ENCODE data around the gene NADSYN1.

The NADSYN1 gene

GRCh38 chr11:71423181-71423790 is 29.7 kb upstream of the NADSYN1 start:
- no peaks in the 10 kb centered on the region for H3K36me3 ChIP-seq (ENCODE audit: insufficient read depth, low read length)

GRCh38 chr11:71425409-71425808 is 27.6 kb upstream of the NADSYN1 start:
- Histone ChIP-seq H3K4me3 (ENCODE audit: low read depth in 1 of 2, low read length in 2 of 2) (no peak overlapping the region), H3K4me1 (ENCODE audit: insufficient read depth, low read length) (no peaks in the 10 kb centered on the region), H3K27ac (ENCODE audit: low read depth, low read length) (no peak overlapping the region), H3K27me3 (ENCODE audit: control insufficient read depth in 1 of 2, insufficient read depth in 2 of 2, low read length in 2 of 2) (no peaks in the 10 kb centered on the region), H3K9ac (ENCODE audit: low read length) (no peak overlapping the region), H3K9me3 (ENCODE audit: low read length) (no peaks in the 10 kb centered on the region), H3K36me3 (ENCODE audit: insufficient read depth, low read length) (no peaks in the 10 kb centered on the region)

More at GRCh38 chr11:71423181-71423790, 29.7 kb upstream of the NADSYN1 start:
- Histone ChIP-seq H3K9me3 (ENCODE audit: low read length) (no peaks in the 10 kb centered on the region), H3K9ac (ENCODE audit: low read length) (no peak overlapping the region), H3K4me3 (ENCODE audit: low read depth in 1 of 2, low read length in 2 of 2) (no peak overlapping the region), H3K4me1 (ENCODE audit: insufficient read depth, low read length) (no peaks in the 10 kb centered on the region), H3K27me3 (ENCODE audit: control insufficient read depth in 1 of 2, insufficient read depth in 2 of 2, low read length in 2 of 2) (no peaks in the 10 kb centered on the region), H3K27ac (ENCODE audit: low read depth, low read length) (no peak overlapping the region)

- Histone ChIP-seq H3K9ac (ENCODE audit: low read length) (no peak overlapping the region), H3K4me3 (ENCODE audit: low read depth in 1 of 2, low read length in 2 of 2) (no peak overlapping the region), H3K36me3 (ENCODE audit: insufficient read depth, low read length) (no peaks in the 10 kb centered on the region), H3K4me1 (ENCODE audit: insufficient read depth, low read length) (no peaks in the 10 kb centered on the region), H3K27me3 (ENCODE audit: control insufficient read depth in 1 of 2, insufficient read depth in 2 of 2, low read length in 2 of 2) (no peaks in the 10 kb centered on the region), H3K27ac (ENCODE audit: low read depth, low read length) (no peak overlapping the region), H3K9me3 (ENCODE audit: low read length) (no peaks in the 10 kb centered on the region)
Observed at GRCh38 chr11:71425860-71426259, 27.1 kb upstream of the NADSYN1 start.

GRCh38 chr11:71426413-71426812 is 26.6 kb upstream of the NADSYN1 start:
- Histone ChIP-seq H3K27me3 (ENCODE audit: control insufficient read depth in 1 of 2, insufficient read depth in 2 of 2, low read length in 2 of 2) (no peaks in the 10 kb centered on the region), H3K36me3 (ENCODE audit: insufficient read depth, low read length) (no peaks in the 10 kb centered on the region), H3K27ac (ENCODE audit: low read depth, low read length) (no peak overlapping the region), H3K9me3 (ENCODE audit: low read length) (no peaks in the 10 kb centered on the region), H3K4me3 (ENCODE audit: low read depth in 1 of 2, low read length in 2 of 2) (no peak overlapping the region), H3K4me1 (ENCODE audit: insufficient read depth, low read length) (no peaks in the 10 kb centered on the region), H3K9ac (ENCODE audit: low read length) (no peak overlapping the region)

GRCh38 chr11:71428861-71429435 is 24.1 kb upstream of the NADSYN1 start:
- no peak overlapping the region for H3K27ac ChIP-seq (ENCODE audit: low read depth, low read length)
- H3K9me3 ChIP-seq (ENCODE audit: low read length), result no peaks in the 10 kb centered on the region
- H3K4me3 ChIP-seq (ENCODE audit: low read depth in 1 of 2, low read length in 2 of 2), result no peak overlapping the region
- H3K4me1 ChIP-seq (ENCODE audit: insufficient read depth, low read length), result no peaks in the 10 kb centered on the region
- no peaks in the 10 kb centered on the region for H3K36me3 ChIP-seq (ENCODE audit: insufficient read depth, low read length)
- H3K9ac ChIP-seq (ENCODE audit: low read length), result no peak overlapping the region
- H3K27me3 ChIP-seq (ENCODE audit: control insufficient read depth in 1 of 2, insufficient read depth in 2 of 2, low read length in 2 of 2), result no peaks in the 10 kb centered on the region

GRCh38 chr11:71429701-71430100 is 23.3 kb upstream of the NADSYN1 start:
- H3K27ac ChIP-seq (ENCODE audit: low read depth, low read length), result no peak overlapping the region
- H3K4me1 ChIP-seq (ENCODE audit: insufficient read depth, low read length), result no peaks in the 10 kb centered on the region
- no peak overlapping the region for H3K4me3 ChIP-seq (ENCODE audit: low read depth in 1 of 2, low read length in 2 of 2)
- no peaks in the 10 kb centered on the region for H3K27me3 ChIP-seq (ENCODE audit: control insufficient read depth in 1 of 2, insufficient read depth in 2 of 2, low read length in 2 of 2)
- H3K9ac ChIP-seq (ENCODE audit: low read length), result no peak overlapping the region
- H3K9me3 ChIP-seq (ENCODE audit: low read length), result no peaks in the 10 kb centered on the region
- no peaks in the 10 kb centered on the region for H3K36me3 ChIP-seq (ENCODE audit: insufficient read depth, low read length)

- H3K27ac ChIP-seq (ENCODE audit: low read depth, low read length), result no peak overlapping the region
- H3K27me3 ChIP-seq (ENCODE audit: control insufficient read depth in 1 of 2, insufficient read depth in 2 of 2, low read length in 2 of 2), result no peaks in the 10 kb centered on the region
- H3K36me3 ChIP-seq (ENCODE audit: insufficient read depth, low read length), result no peaks in the 10 kb centered on the region
- H3K9me3 ChIP-seq (ENCODE audit: low read length), result no peaks in the 10 kb centered on the region
- no peak overlapping the region for H3K4me3 ChIP-seq (ENCODE audit: low read depth in 1 of 2, low read length in 2 of 2)
- no peak overlapping the region for H3K9ac ChIP-seq (ENCODE audit: low read length)
- H3K4me1 ChIP-seq (ENCODE audit: insufficient read depth, low read length), result no peaks in the 10 kb centered on the region
Observed at GRCh38 chr11:71430166-71430565, 22.8 kb upstream of the NADSYN1 start.

- H3K9me3 ChIP-seq (ENCODE audit: low read length), result no peaks in the 10 kb centered on the region
- H3K4me3 ChIP-seq (ENCODE audit: low read depth in 1 of 2, low read length in 2 of 2), result no peak overlapping the region
- H3K27ac ChIP-seq (ENCODE audit: low read depth, low read length), result no peak overlapping the region
- no peak overlapping the region for H3K9ac ChIP-seq (ENCODE audit: low read length)
- H3K27me3 ChIP-seq (ENCODE audit: control insufficient read depth in 1 of 2, insufficient read depth in 2 of 2, low read length in 2 of 2), result no peaks in the 10 kb centered on the region
- no peaks in the 10 kb centered on the region for H3K4me1 ChIP-seq (ENCODE audit: insufficient read depth, low read length)
- no peaks in the 10 kb centered on the region for H3K36me3 ChIP-seq (ENCODE audit: insufficient read depth, low read length)
Observed at GRCh38 chr11:71431271-71431670, 21.7 kb upstream of the NADSYN1 start.

- H3K4me3 ChIP-seq (ENCODE audit: low read depth in 1 of 2, low read length in 2 of 2), result no peak overlapping the region
- H3K27ac ChIP-seq (ENCODE audit: low read depth, low read length), result no peak overlapping the region
- H3K9me3 ChIP-seq (ENCODE audit: low read length), result no peaks in the 10 kb centered on the region
- no peak overlapping the region for H3K9ac ChIP-seq (ENCODE audit: low read length)
- H3K27me3 ChIP-seq (ENCODE audit: control insufficient read depth in 1 of 2, insufficient read depth in 2 of 2, low read length in 2 of 2), result no peaks in the 10 kb centered on the region
- H3K36me3 ChIP-seq (ENCODE audit: insufficient read depth, low read length), result no peaks in the 10 kb centered on the region
- no peaks in the 10 kb centered on the region for H3K4me1 ChIP-seq (ENCODE audit: insufficient read depth, low read length)
Observed at GRCh38 chr11:71432761-71433647, 20.0 kb upstream of the NADSYN1 start.

GRCh38 chr11:71433648-71434450 is 19.2 kb upstream of the NADSYN1 start:
- H3K9me3 ChIP-seq (ENCODE audit: low read length), result no peaks in the 10 kb centered on the region
- H3K36me3 ChIP-seq (ENCODE audit: insufficient read depth, low read length), result peaks cover 4% of the 10 kb centered on the region
- no peak overlapping the region for H3K27ac ChIP-seq (ENCODE audit: low read depth, low read length)
- H3K4me3 ChIP-seq (ENCODE audit: low read depth in 1 of 2, low read length in 2 of 2), result no peak overlapping the region
- no peaks in the 10 kb centered on the region for H3K4me1 ChIP-seq (ENCODE audit: insufficient read depth, low read length)
- H3K9ac ChIP-seq (ENCODE audit: low read length), result no peak overlapping the region
- no peaks in the 10 kb centered on the region for H3K27me3 ChIP-seq (ENCODE audit: control insufficient read depth in 1 of 2, insufficient read depth in 2 of 2, low read length in 2 of 2)

- Histone ChIP-seq H3K27me3 (ENCODE audit: control insufficient read depth in 1 of 2, insufficient read depth in 2 of 2, low read length in 2 of 2) (no peaks in the 10 kb centered on the region), H3K4me1 (ENCODE audit: insufficient read depth, low read length) (no peaks in the 10 kb centered on the region), H3K9me3 (ENCODE audit: low read length) (no peaks in the 10 kb centered on the region), H3K9ac (ENCODE audit: low read length) (no peak overlapping the region), H3K4me3 (ENCODE audit: low read depth in 1 of 2, low read length in 2 of 2) (no peak overlapping the region), H3K36me3 (ENCODE audit: insufficient read depth, low read length) (peaks cover 5% of the 10 kb centered on the region), H3K27ac (ENCODE audit: low read depth, low read length) (no peak overlapping the region)
Observed at GRCh38 chr11:71434576-71435130, 18.4 kb upstream of the NADSYN1 start.
